K562 (cell line): Measurements from ENCODE around the gene CAPN7. TPM values are rescaled to one million over a fixed set of nuclear protein-coding genes. Genes with fewer than 3 reads are reported as not detected.

Experiments
- BCLAF1 ChIP-seq, 2 experiments: fragments of 450-650 bp in 1 of 2; IDR thresholded peaks; 2 replicates each; pipeline ENCODE4 v1.6.1; 2011 to 2017; ENCODE audit warnings: low read depth in 2 of 2, antibody characterized with exemption in 1 of 2, borderline replicate concordance in 1 of 2, low read length in 1 of 2, mild to moderate bottlenecking in 1 of 2, mixed read lengths in 1 of 2; ENCODE audit not compliant: control insufficient read depth in 1 of 2
- CREM ChIP-seq: IDR thresholded peaks from 2 replicates; pipeline ENCODE4 v1.6.1; 2014; ENCODE audit warnings: antibody characterized with exemption, low read depth
- EHMT2 ChIP-seq: fragments of 450-650 bp; IDR thresholded peaks from 2 replicates; pipeline ENCODE4 v1.6.1; 2018; ENCODE audit warnings: antibody characterized with exemption
- FOSL1 ChIP-seq: fragments of 200-800 bp; sonication (Bioruptor generic); conservative IDR thresholded peaks from 2 replicates; pipeline ENCODE4 v1.6.1; 2016; ENCODE audit warnings: missing genetic modification characterization, missing compliant biosample characterization
- HDGF ChIP-seq: fragments of 450-650 bp; IDR thresholded peaks from 2 replicates; pipeline ENCODE4 v1.6.1; 2016
- HES1 ChIP-seq: fragments of 450-650 bp; IDR thresholded peaks from 2 replicates; pipeline ENCODE4 v1.6.1; 2016; ENCODE audit warnings: low read depth, mild to moderate bottlenecking, moderate library complexity
- HEY1 ChIP-seq: fragments of 250-450 bp; sonication (Bioruptor Pico); IDR thresholded peaks from 2 replicates; pipeline ENCODE4 v1.5.0; 2020; ENCODE audit warnings: mild to moderate bottlenecking, moderate library complexity, borderline replicate concordance
- ILK ChIP-seq: fragments of 450-650 bp; IDR thresholded peaks from 2 replicates; pipeline ENCODE4 v1.6.1; 2016; ENCODE audit warnings: missing genetic modification characterization, low read depth, mild to moderate bottlenecking, missing compliant biosample characterization, moderate library complexity, borderline replicate concordance
- IRF1 ChIP-seq: sonication (generic); formaldehyde crosslinking; IDR thresholded peaks from 2 replicates; pipeline ENCODE4 v1.8.0; 2022; ENCODE audit warnings: missing genetic modification reagents, mild to moderate bottlenecking, borderline replicate concordance
- KDM5B ChIP-seq: fragments of 200-600 bp; sonication (generic); IDR thresholded peaks from 2 replicates; pipeline ENCODE4 v1.6.1; 2012; ENCODE audit warnings: low read depth, mild to moderate bottlenecking, moderate library complexity, low read length, control low read depth, inconsistent platforms; ENCODE audit not compliant: insufficient replicate concordance
- LEF1 ChIP-seq: fragments of 450-650 bp; IDR thresholded peaks from 2 replicates; pipeline ENCODE4 v1.6.1; 2016; ENCODE audit warnings: mild to moderate bottlenecking
- NR4A1 ChIP-seq, 2 experiments: fragments of 250-450 bp in 1 of 2; fragments of 450-650 bp in 1 of 2; sonication (Bioruptor Pico) in 1 of 2; IDR thresholded peaks; 2 replicates each; pipeline versions ENCODE4 v1.4.0 to v1.6.1; 2016 to 2020; ENCODE audit warnings: mild to moderate bottlenecking in 2 of 2, missing compliant biosample characterization in 1 of 2, missing genetic modification characterization in 1 of 2, moderate library complexity in 1 of 2
- PATZ1 ChIP-seq: fragments of 250-450 bp; sonication (Bioruptor Pico); IDR thresholded peaks from 2 replicates; pipeline ENCODE4 v1.5.0; 2020; ENCODE audit warnings: mild to moderate bottlenecking, borderline replicate concordance
- RCOR1 ChIP-seq, 2 experiments: IDR thresholded peaks; 2 replicates each; pipeline ENCODE4 v1.6.1; 2012; ENCODE audit warnings: low read depth in 2 of 2, low read length in 2 of 2, borderline replicate concordance in 1 of 2, improper control_type of control experiment in 1 of 2
- TRIM25 ChIP-seq: fragments of 450-650 bp; IDR thresholded peaks from 2 replicates; pipeline ENCODE4 v1.7.0; 2016; ENCODE audit warnings: borderline replicate concordance
- ZNF780A ChIP-seq: fragments of 250-450 bp; sonication (Bioruptor Pico); IDR thresholded peaks from 2 replicates; pipeline ENCODE4 v1.5.0; 2021; ENCODE audit warnings: mild to moderate bottlenecking
- polyA plus RNA-seq, 8 experiments: library from polyadenylated mRNA; depleted of rRNA in 4 of 8; stranded (reverse) in 5 of 8; unstranded in 3 of 8; fragments of >200 nt; fragmentation: Nextera tagmentation in 2 of 8; fragmentation: Illumina TruSeq in 1 of 8; extraction: Ambion mirVana in 2 of 8; extraction: Trizol in 1 of 8; gene quantifications; 2 replicates each; pipeline versions ENCODE4 v1.2.1 to v1.2.3, GENCODE V29; 2011 to 2014; ENCODE audit warnings: inconsistent platforms in 1 of 8, missing spikeins in 1 of 8
- total RNA-seq, 7 experiments: library from RNA; depleted of rRNA in 6 of 7; stranded (reverse); fragments of >200 nt in 6 of 7; fragmentation: Illumina TruSeq in 2 of 7; extraction: Trizol in 2 of 7; gene quantifications; 2 replicates each; pipeline versions ENCODE4 v1.2.1 to v1.2.3, GENCODE V29; 2011 to 2021; ENCODE audit warnings: low replicate concordance in 1 of 7

CAPN7 gene
- total and polyA plus RNA-seq, 9 of the 15 experiments (the other 6 are each of a cell fraction or from before 2014, with no cell fraction given), result 6.5 to 42.7 (median 32.7) TPM

- no peak for TF ChIP-seq HDGF
- TF ChIP-seq FOSL1 (tag), result peak; percentile 42; the same call in 1 of the 2 replicates
- no peak for TF ChIP-seq IRF1 (CRISPR knock-in tag)
- TF ChIP-seq NR4A1 (CRISPR knock-in tag; IDR thresholded peaks at IDR 0.05), result no peak
- TF ChIP-seq NR4A1 (tag; IDR thresholded peaks at IDR 0.05), result 0 out of 2 replicates have a peak, but pooled peaks have one; percentile 41
- TF ChIP-seq CREM, result peak; percentile 78; the same call in 1 of the 2 replicates
- TF ChIP-seq ILK, result no peak
- no peak for TF ChIP-seq ZNF780A (CRISPR knock-in tag)
- TF ChIP-seq HES1, result no peak
- no peak for TF ChIP-seq KDM5B
- TF ChIP-seq EHMT2, result no peak
- TF ChIP-seq BCLAF1 (IDR thresholded peaks at IDR 0.05; ENCODE audit: borderline replicate concordance in 1 of 2, control insufficient read depth in 1 of 2, low read depth in 2 of 2, low read length in 1 of 2), result no peak
- no peak for TF ChIP-seq PATZ1 (CRISPR knock-in tag)
- no peak for TF ChIP-seq TRIM25
- 0 out of 2 replicates have a peak, but pooled peaks have one; percentile 31 for TF ChIP-seq HEY1
- peak in 1 of 2 experiments; percentile 48; a peak in 1 of 4 replicates for TF ChIP-seq RCOR1 (IDR thresholded peaks at IDR 0.05; ENCODE audit: borderline replicate concordance in 1 of 2, low read depth in 2 of 2, low read length in 2 of 2)
- no peak for TF ChIP-seq LEF1
These were observed 62.1 kb downstream of the CAPN7 start (continued) for GRCh38 chr3:15268033-15268631.
